ENCODE measurements around the gene TP53. TPM values are rescaled to one million over a fixed set of nuclear protein-coding genes. Genes with fewer than 3 reads are reported as not detected.

TP53 gene
- total RNA-seq, 1 experiment from 2014 or later, result 181 TPM

GRCh38 chr17:7688808-7689316 is 1.6 kb upstream of the TP53 start:
- no TSS peak for BruUV-seq (replicated peaks)
- H3K27me3 Mint-ChIP-seq (ENCODE audit: insufficient read depth, unreplicated experiment), result no peaks in the 10 kb centered on the region
- no peak for TF ChIP-seq CTCF (IDR thresholded peaks at IDR 0.05; ENCODE audit: unreplicated experiment)
- intact Hi-C loops (cut with micrococcal nuclease), result loop anchor here (1.0 to 10.0 kb wide), 6 partner anchors 57 to 334 kb away; partner anchors contain the start of genes FGF11, KCTD11, TMEM102 and TMEM95
- H3K36me3 Mint-ChIP-seq (ENCODE audit: insufficient read depth, unreplicated experiment), result peaks cover 61% of the 10 kb centered on the region
- H3K4me3 Mint-ChIP-seq (ENCODE audit: unreplicated experiment), result peak overlapping the region; percentile 97
- POLR2A ChIA-PET, result interaction anchor here (0.7 to 7.2 kb wide), 24 partner anchors 10 to 381 kb away, joined by 3 to 303 read pairs (median 12); partner anchors contain the start of genes CD68, CNTROB, DNAH2 and FXR2
- DNase-seq (ENCODE audit: unreplicated experiment), result no peak
- H3K4me1 Mint-ChIP-seq (ENCODE audit: insufficient read depth, unreplicated experiment), result peaks cover 22% of the 10 kb centered on the region
- CTCF ChIA-PET, result interaction anchor here (0.6 to 7.3 kb wide), 21 partner anchors 15 to 794 kb away, joined by 3 to 89 read pairs (median 4); partner anchors contain the start of genes DNAH2, MPDU1 and SOX15
- H3K9me3 Mint-ChIP-seq (ENCODE audit: unreplicated experiment), result no peaks in the 10 kb centered on the region
- H3K27ac Mint-ChIP-seq (ENCODE audit: low read depth, unreplicated experiment), result peak overlapping the region; percentile 100

- BruUV-seq (replicated peaks), result no TSS peak
- TF ChIP-seq CTCF (IDR thresholded peaks at IDR 0.05; ENCODE audit: unreplicated experiment), result peak; percentile 97
- POLR2A ChIA-PET, result interaction anchor here (0.6 to 7.2 kb wide), 48 partner anchors 10 to 468 kb away, joined by 3 to 303 read pairs (median 8); partner anchors contain the start of genes ALOXE3, ATP1B2, CD68 and CNTROB
Observed at GRCh38 chr17:7687908-7688807, 868 bp upstream of the TP53 start, which contains the start of gene WRAP53. TSS of gene WRAP53 (plus strand) at chr17:7688477. CDS start at chr17:7688649, 172 bp downstream.

DNA sequence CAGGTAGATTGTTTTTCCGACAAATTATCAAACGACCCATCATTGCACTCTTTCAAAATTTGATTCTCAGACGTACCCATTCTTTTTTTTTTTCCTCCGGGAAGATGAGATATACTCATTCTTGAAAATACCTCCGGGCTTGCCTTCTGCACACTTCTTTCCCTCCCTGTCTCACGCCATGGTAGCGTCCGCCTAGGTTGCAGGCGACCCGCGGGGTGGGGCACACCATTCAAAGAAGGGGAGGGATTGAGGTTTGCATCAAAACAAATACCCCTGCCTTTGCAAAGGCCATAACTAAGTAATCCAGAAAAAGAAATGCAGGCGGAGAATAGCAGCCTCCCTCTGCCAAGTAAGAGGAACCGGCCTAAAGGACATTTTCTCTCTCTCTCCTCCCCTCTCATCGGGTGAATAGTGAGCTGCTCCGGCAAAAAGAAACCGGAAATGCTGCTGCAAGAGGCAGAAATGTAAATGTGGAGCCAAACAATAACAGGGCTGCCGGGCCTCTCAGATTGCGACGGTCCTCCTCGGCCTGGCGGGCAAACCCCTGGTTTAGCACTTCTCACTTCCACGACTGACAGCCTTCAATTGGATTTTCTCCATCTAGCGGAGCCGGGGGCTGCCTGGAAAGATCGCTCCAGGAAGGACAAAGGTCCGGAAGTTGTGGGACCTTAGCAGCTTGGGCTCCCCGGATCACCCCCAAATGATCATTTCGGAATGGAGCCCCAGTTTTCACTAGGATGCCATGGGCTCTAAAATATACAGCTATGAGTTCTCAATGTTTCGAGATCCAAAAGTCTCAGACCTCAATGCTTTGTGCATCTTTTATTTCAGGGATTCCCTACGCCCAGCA is 843 bp downstream of the TP53 start:
- TF ChIP-seq CTCF (IDR thresholded peaks at IDR 0.05; ENCODE audit: unreplicated experiment), result no peak
- H3K4me1 Mint-ChIP-seq (ENCODE audit: insufficient read depth, unreplicated experiment), result peaks cover 22% of the 10 kb centered on the region
- H3K36me3 Mint-ChIP-seq (ENCODE audit: insufficient read depth, unreplicated experiment), result peaks cover 50% of the 10 kb centered on the region
- H3K4me3 Mint-ChIP-seq (ENCODE audit: unreplicated experiment), result peak overlapping the region; percentile 97
- peak; percentile 88 for DNase-seq (ENCODE audit: unreplicated experiment)
- H3K27me3 Mint-ChIP-seq (ENCODE audit: insufficient read depth, unreplicated experiment), result no peaks in the 10 kb centered on the region
- H3K9me3 Mint-ChIP-seq (ENCODE audit: unreplicated experiment), result no peaks in the 10 kb centered on the region
- POLR2A ChIA-PET, result interaction anchor here (0.6 to 7.2 kb wide), 60 partner anchors 9 to 697 kb away, joined by 3 to 303 read pairs (median 6); partner anchors contain the start of genes ACADVL, ALOXE3, ATP1B2 and CD68
- intact Hi-C loops (cut with micrococcal nuclease), result loop anchor here (5.0 to 10.0 kb wide), 4 partner anchors 114 to 332 kb away; partner anchors contain the start of genes FGF11, KCTD11, TMEM102 and TMEM95
- CTCF ChIA-PET, result interaction anchor here (0.5 to 7.3 kb wide), 23 partner anchors 13 to 545 kb away, joined by 3 to 89 read pairs (median 5); partner anchors contain the start of genes ATP1B2, DNAH2, MPDU1 and SAT2
- peak overlapping the region; percentile 100 for H3K27ac Mint-ChIP-seq (ENCODE audit: low read depth, unreplicated experiment)
- BruUV-seq (replicated peaks), result TSS peak; percentile 90

More at GRCh38 chr17:7687908-7688807, 868 bp upstream of the TP53 start, which contains the start of gene WRAP53:
- no peaks in the 10 kb centered on the region for H3K27me3 Mint-ChIP-seq (ENCODE audit: insufficient read depth, unreplicated experiment)
- peak within 1 kb of the TSS; percentile 97 for H3K4me3 Mint-ChIP-seq (ENCODE audit: unreplicated experiment)
- intact Hi-C loops (cut with micrococcal nuclease), result loop anchor here (1.0 to 10.0 kb wide), 6 partner anchors 56 to 333 kb away; partner anchors contain the start of genes FGF11, KCTD11, TMEM102 and TMEM95
- DNase-seq (ENCODE audit: unreplicated experiment), result peak; percentile 100
- H3K36me3 Mint-ChIP-seq (ENCODE audit: insufficient read depth, unreplicated experiment), result peaks cover 58% of the 10 kb centered on the region
- H3K9me3 Mint-ChIP-seq (ENCODE audit: unreplicated experiment), result no peaks in the 10 kb centered on the region
- peak within 1 kb of the TSS; percentile 100 for H3K27ac Mint-ChIP-seq (ENCODE audit: low read depth, unreplicated experiment)
- peaks cover 22% of the 10 kb centered on the region for H3K4me1 Mint-ChIP-seq (ENCODE audit: insufficient read depth, unreplicated experiment)
- CTCF ChIA-PET, result interaction anchor here (0.6 to 7.3 kb wide), 43 partner anchors 9 to 642 kb away, joined by 3 to 89 read pairs (median 4); partner anchors contain the start of genes ATP1B2, CHRNB1, DNAH2 and MPDU1

Measured in MCF 10A (cell line).